ENCODE data around the gene LRP1B.
"Not testable (repeated sequence)": the region's sequence is repeated elsewhere in the genome, so short reads cannot be mapped to it uniquely, and the experiment has no call there.

GRCh38 chr2:142087585-142087984, 43.2 kb downstream of the LRP1B start:
- not testable (repeated sequence) for TF ChIP-seq CTCF (IDR thresholded peaks at IDR 0.05; ENCODE audit: low read depth, low read length, missing input control); REST (IDR thresholded peaks at IDR 0.05); RAD21 (IDR thresholded peaks at IDR 0.05); ATF3 (IDR thresholded peaks at IDR 0.05); EGR1 (IDR thresholded peaks at IDR 0.05; ENCODE audit: low read depth in 2 of 2); YY1 (IDR thresholded peaks at IDR 0.05); TAF1 (conservative IDR thresholded peaks at IDR 0.05); GABPA (IDR thresholded peaks at IDR 0.05 in 1 of 2, conservative IDR thresholded peaks at IDR 0.05 in 1 of 2); MAX (IDR thresholded peaks at IDR 0.05)
